Measurements from ENCODE around the gene MYO3B. TPM values are rescaled to one million over a fixed set of nuclear protein-coding genes. Genes with fewer than 3 reads are reported as not detected.

Gene MYO3B, protein sequence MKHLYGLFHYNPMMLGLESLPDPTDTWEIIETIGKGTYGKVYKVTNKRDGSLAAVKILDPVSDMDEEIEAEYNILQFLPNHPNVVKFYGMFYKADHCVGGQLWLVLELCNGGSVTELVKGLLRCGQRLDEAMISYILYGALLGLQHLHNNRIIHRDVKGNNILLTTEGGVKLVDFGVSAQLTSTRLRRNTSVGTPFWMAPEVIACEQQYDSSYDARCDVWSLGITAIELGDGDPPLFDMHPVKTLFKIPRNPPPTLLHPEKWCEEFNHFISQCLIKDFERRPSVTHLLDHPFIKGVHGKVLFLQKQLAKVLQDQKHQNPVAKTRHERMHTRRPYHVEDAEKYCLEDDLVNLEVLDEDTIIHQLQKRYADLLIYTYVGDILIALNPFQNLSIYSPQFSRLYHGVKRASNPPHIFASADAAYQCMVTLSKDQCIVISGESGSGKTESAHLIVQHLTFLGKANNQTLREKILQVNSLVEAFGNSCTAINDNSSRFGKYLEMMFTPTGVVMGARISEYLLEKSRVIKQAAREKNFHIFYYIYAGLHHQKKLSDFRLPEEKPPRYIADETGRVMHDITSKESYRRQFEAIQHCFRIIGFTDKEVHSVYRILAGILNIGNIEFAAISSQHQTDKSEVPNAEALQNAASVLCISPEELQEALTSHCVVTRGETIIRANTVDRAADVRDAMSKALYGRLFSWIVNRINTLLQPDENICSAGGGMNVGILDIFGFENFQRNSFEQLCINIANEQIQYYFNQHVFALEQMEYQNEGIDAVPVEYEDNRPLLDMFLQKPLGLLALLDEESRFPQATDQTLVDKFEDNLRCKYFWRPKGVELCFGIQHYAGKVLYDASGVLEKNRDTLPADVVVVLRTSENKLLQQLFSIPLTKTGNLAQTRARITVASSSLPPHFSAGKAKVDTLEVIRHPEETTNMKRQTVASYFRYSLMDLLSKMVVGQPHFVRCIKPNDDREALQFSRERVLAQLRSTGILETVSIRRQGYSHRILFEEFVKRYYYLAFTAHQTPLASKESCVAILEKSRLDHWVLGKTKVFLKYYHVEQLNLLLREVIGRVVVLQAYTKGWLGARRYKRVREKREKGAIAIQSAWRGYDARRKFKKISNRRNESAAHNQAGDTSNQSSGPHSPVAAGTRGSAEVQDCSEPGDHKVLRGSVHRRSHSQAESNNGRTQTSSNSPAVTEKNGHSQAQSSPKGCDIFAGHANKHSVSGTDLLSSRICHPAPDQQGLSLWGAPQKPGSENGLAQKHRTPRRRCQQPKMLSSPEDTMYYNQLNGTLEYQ (N-terminal part only)
- total RNA-seq, result not detected

DNA sequence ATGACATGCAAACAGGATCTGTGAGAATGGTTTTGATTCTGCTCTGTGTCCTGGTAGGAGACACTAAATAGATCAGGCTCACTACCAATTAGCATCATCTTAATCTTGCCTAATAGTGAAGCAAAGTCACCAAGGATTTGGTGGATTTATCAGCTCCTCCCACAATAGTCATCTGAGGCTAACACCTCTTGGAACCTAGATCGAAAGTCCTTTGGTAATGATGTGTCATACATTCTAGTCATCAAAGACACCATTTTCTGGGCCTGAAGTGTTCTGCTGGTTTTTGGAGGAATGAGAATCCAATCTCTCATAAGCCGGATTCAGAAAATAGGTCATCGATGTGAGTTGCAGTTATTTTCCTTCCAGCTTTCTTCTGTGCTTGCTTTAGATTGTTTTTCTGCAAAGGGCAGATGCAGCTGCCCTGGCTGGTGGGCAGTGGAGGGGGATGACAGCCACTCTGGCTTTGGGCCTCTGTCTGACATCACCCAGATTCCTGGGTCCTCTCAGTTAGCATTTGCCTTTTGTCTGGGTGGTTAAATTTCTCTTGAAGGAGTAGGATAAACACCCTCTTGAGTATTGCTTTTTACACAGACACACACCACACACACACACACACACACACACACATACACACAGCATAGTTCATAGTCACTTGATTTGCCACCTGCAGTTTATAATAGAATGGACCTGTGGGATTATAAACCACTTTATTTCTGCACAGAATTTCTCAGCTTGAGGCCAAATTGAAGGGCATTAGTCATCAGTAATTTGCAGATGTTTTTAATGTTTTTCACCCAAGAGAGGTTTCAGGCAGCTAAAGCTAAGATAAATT is at the start of gene MYO3B:
MYO3B (plus strand) TSS at position 198 of the 832 bp plus-strand sequence; CDS start at position 339, 141 bp downstream.
- TF ChIP-seq, protein P1, sequence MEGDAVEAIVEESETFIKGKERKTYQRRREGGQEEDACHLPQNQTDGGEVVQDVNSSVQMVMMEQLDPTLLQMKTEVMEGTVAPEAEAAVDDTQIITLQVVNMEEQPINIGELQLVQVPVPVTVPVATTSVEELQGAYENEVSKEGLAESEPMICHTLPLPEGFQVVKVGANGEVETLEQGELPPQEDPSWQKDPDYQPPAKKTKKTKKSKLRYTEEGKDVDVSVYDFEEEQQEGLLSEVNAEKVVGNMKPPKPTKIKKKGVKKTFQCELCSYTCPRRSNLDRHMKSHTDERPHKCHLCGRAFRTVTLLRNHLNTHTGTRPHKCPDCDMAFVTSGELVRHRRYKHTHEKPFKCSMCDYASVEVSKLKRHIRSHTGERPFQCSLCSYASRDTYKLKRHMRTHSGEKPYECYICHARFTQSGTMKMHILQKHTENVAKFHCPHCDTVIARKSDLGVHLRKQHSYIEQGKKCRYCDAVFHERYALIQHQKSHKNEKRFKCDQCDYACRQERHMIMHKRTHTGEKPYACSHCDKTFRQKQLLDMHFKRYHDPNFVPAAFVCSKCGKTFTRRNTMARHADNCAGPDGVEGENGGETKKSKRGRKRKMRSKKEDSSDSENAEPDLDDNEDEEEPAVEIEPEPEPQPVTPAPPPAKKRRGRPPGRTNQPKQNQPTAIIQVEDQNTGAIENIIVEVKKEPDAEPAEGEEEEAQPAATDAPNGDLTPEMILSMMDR (IDR thresholded peaks at IDR 0.05), result no peak
- DNase-seq (ENCODE audit: low spot score) (no peak), ATAC-seq (ENCODE audit: low FRiP score) (no peak)

DNA sequence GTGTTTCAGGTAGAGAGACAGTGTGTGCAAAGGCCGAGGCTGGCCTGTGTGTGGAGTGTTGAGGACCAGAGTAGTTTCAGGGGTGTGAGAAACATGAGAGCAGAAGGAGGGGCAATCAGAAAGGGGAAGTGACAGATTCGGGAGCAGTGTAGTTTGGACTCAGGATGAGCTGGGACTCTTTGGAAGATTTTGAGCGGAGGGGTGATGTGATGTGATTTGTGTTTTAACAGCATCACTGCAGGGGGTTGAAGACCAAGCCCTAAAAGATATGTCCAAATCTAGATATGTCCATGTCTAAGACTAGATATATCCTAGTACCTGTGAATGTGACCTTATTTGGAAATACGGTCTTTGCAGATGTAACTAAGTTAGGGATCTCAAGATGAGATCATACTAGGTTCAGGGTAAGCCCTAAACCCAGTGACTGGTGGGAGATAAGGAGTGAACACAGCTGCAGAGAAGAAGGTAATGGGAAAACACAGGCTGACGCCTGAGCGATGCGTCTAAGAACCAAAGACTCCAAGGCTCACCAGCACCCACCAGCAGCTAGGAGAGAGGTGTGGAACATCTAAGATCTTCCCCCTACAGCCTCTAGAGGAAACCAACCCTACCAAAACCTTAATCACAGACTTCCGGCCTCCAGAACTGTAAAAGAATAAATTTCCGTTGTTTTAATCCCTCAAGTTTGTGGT is 38.5 kb upstream of the MYO3B start:
- DNase-seq (ENCODE audit: low spot score), result no peak
- TF ChIP-seq, protein P1 (IDR thresholded peaks at IDR 0.05), result no peak
- ATAC-seq (ENCODE audit: low FRiP score), result no peak

DNA sequence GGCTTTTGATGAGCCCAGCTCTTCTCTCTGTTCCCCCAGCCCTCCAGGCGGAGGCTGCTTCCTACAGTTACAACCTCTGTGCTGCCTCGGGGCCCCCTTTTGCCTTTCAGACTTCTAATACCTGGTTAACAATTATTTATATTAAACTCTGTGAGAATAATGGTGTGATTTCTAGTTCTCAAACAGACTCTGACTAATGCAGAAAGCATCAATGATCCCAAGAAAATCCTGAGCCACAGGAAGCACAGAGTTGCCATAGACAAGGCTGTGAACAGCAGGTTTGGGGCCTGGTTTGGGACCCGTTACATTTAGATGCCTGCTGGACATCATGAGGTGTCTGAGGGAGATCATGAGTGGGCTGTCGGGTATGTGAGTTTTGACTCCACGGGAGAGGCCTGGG is 37.4 kb upstream of the MYO3B start:
- DNase-seq (ENCODE audit: low spot score) (no peak), ATAC-seq (ENCODE audit: low FRiP score) (no peak)
- TF ChIP-seq, protein P1 (IDR thresholded peaks at IDR 0.05), result no peak

DNA sequence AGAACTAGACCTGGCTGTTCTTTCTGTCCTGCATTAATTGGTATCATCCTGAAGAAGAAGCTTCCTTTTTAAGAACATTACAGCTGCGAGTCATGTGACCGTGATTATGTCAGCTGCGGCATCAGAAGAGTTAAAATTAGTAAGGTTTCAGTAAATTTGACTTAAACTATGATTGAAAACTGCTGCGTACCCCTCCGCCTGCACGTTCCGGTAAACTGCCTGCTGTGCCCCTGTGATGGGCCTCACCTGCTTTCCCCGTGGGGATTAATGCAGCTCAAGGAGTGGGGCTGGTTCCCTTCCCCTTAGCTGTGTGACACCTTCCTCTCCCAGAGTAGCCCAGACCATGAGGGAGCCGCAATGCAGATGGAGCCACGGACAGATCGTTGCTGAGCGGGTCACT is 36.1 kb upstream of the MYO3B start:
- ATAC-seq (ENCODE audit: low FRiP score) (no peak), DNase-seq (ENCODE audit: low spot score) (no peak)

DNA sequence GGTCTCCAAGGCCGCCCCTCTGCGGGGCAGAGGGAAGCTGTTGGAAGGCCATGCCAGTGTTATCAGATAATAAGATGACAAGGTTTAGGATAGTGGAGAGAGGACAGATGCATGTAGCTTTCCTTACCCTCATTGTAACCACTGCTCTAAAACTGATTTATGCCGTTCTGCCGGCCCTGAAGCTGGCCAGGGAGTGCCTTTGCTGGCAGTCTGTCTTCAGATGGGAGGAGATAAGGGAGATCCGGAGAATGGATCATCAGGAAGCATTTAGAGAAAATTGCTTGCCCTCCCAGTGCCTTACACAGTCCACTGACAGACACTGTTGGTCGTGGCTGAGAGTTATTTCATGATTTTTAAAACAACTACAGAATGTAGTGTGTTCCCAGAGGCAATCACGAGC is 35.4 kb upstream of the MYO3B start:
- DNase-seq (ENCODE audit: low spot score) (no peak), ATAC-seq (ENCODE audit: low FRiP score) (no peak)
- TF ChIP-seq, protein P1 (IDR thresholded peaks at IDR 0.05), result no peak

More for the DNA sequence above, 36.1 kb upstream of the MYO3B start:
- TF ChIP-seq, protein P1 (IDR thresholded peaks at IDR 0.05), result no peak
